ENCODE measurements around the gene PSMD5.
"Not testable (repeated sequence)": the region's sequence is repeated elsewhere in the genome, so short reads cannot be mapped to it uniquely, and the experiment has no call there.

PSMD5 gene

GRCh38 chr9:120804784-120805363, 37.8 kb downstream of the PSMD5 start:
- not testable (repeated sequence) for DNase-seq (ENCODE audit: low read depth)

GRCh38 chr9:120801441-120801840, 41.3 kb downstream of the PSMD5 start:
- DNase-seq (ENCODE audit: low read depth): no peak

- DNase-seq (ENCODE audit: low read depth): peak; percentile 93
Measured at GRCh38 chr9:120792898-120793765, 49.6 kb downstream of the PSMD5 start, which contains the start of gene FBXW2. FBXW2 (minus strand) TSS chr9:120793416; CDS start chr9:120788258, 5,158 bp downstream.

GRCh38 chr9:120791161-120791560, 51.6 kb downstream of the PSMD5 start:
- no peak for DNase-seq (ENCODE audit: low read depth)

- no peak for DNase-seq (ENCODE audit: low read depth)
Measured at GRCh38 chr9:120787933-120788332, 54.8 kb downstream of the PSMD5 start.

GRCh38 chr9:120783602-120784047, 59.1 kb downstream of the PSMD5 start:
- DNase-seq (ENCODE audit: low read depth): peak; percentile 18

- no peak for DNase-seq (ENCODE audit: low read depth)
Measured at GRCh38 chr9:120781236-120781635, 61.5 kb downstream of the PSMD5 start.

- no peak for DNase-seq (ENCODE audit: low read depth)
Measured at GRCh38 chr9:120780367-120780766, 62.4 kb downstream of the PSMD5 start.

GRCh38 chr9:120779227-120779626, 63.5 kb downstream of the PSMD5 start:
- DNase-seq (ENCODE audit: low read depth): no peak

GRCh38 chr9:120778758-120779157, 64.0 kb downstream of the PSMD5 start:
- no peak for DNase-seq (ENCODE audit: low read depth)

- DNase-seq (ENCODE audit: low read depth): no peak
Measured at GRCh38 chr9:120777229-120777628, 65.5 kb downstream of the PSMD5 start.

- DNase-seq (ENCODE audit: low read depth): no peak
Measured at GRCh38 chr9:120776788-120777187, 65.9 kb downstream of the PSMD5 start.

GRCh38 chr9:120775859-120776258, 66.9 kb downstream of the PSMD5 start:
- DNase-seq (ENCODE audit: low read depth): no peak

GRCh38 chr9:120774719-120775118, 68.0 kb downstream of the PSMD5 start:
- DNase-seq (ENCODE audit: low read depth): peak; percentile 16

GRCh38 chr9:120773256-120773655, 69.5 kb downstream of the PSMD5 start:
- DNase-seq (ENCODE audit: low read depth): no peak

GRCh38 chr9:120770931-120771330, 71.8 kb downstream of the PSMD5 start:
- DNase-seq (ENCODE audit: low read depth): no peak

GRCh38 chr9:120768886-120769285, 73.8 kb downstream of the PSMD5 start:
- no peak for DNase-seq (ENCODE audit: low read depth)

GRCh38 chr9:120768247-120768646, 74.5 kb downstream of the PSMD5 start:
- DNase-seq (ENCODE audit: low read depth): no peak

GRCh38 chr9:120767451-120767850, 75.3 kb downstream of the PSMD5 start:
- peak; percentile 29 for DNase-seq (ENCODE audit: low read depth)
